OCI-LY1 (cell line): ENCODE data around the gene COG7.

Experiments
- CTCF ChIP-seq: fragments of 200-600 bp; sonication (generic), shearing (Covaris generic); IDR thresholded peaks from 2 replicates; pipeline ENCODE4 v1.5.1; 2017; ENCODE audit warnings: mild to moderate bottlenecking, antibody characterized with exemption, low read length, moderate library complexity, mixed read lengths
- EZH2 ChIP-seq: fragments of 200-600 bp; sonication (generic), shearing (Covaris generic); IDR thresholded peaks from 2 replicates; pipeline ENCODE4 v1.8.0; 2017; ENCODE audit warnings: borderline replicate concordance, mixed run types, mild to moderate bottlenecking, antibody characterized with exemption, low read length, moderate library complexity, mixed read lengths

- TF ChIP-seq CTCF: peak; percentile 91
- no peak for TF ChIP-seq EZH2
These were observed 18.6 kb downstream of the COG7 start for GRCh38 chr16:23434380-23434779.
